ENCODE results near the gene KHDRBS2.

KHDRBS2 gene

DNA sequence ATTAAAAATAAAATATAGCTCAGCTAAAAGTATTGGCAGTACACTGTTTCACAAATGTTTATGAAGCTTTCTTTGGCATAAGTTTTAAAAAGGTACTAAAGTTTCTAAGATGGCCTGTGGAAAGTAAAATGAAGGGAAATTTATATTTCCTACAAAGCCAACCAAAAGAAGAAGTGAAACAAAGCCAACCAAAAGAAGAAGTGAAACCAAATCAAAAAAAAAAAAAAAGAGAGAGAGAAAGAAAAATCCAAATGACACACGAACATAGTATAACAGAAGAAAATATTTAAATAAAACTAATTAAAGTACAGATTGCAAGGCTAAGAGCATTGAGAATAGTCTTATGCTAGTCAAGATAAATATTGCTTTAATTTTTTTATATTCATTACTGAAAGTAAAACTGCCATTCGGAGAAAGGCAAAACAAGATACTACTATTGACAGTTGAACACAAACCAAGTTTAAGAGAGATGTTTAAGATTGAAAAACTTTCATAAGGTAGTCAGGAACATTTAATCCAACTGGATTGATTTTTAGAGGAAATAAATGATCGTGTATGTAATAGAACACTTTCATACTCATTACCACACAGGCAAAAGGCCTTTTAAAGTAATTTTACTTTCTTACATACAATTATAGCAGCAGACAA is 12.8 kb upstream of the KHDRBS2 start:
- Histone ChIP-seq H3K36me3 (replicated peaks in 1 of 2; ENCODE audit: control insufficient read depth in 2 of 2, insufficient read depth in 2 of 2, low read length in 2 of 2) (no peaks in the 10 kb centered on the region), H3K4ac (ENCODE audit: low read length) (no peak overlapping the region), H3K79me1 (ENCODE audit: low read depth, low read length) (no peaks in the 10 kb centered on the region), H2BK15ac (ENCODE audit: low read length) (no peak overlapping the region), H2AFZ (ENCODE audit: low read length) (no peak overlapping the region), H3K4me1 (ENCODE audit: control insufficient read depth in 2 of 2, insufficient read depth in 1 of 2, low read depth in 1 of 2, low read length in 2 of 2) (no peaks in the 10 kb centered on the region), H3K4me2 (ENCODE audit: insufficient read depth, low read length, poor library complexity, severe bottlenecking) (no peak overlapping the region), H2BK5ac (ENCODE audit: low read length) (no peak overlapping the region), H3K27me3 (ENCODE audit: control insufficient read depth in 3 of 3, insufficient read depth in 3 of 3, low read depth in 1 of 3, low read length in 3 of 3) (no peaks in the 10 kb centered on the region), H2AK5ac (ENCODE audit: low read depth, low read length) (no peak overlapping the region), H3K9me3 (replicated peaks in 1 of 2; ENCODE audit: control insufficient read depth in 2 of 2, insufficient read depth in 1 of 2, low read depth in 1 of 2, low read length in 2 of 2) (no peaks in the 10 kb centered on the region), H2BK120ac (ENCODE audit: low read depth, low read length) (no peak overlapping the region), H2BK12ac (ENCODE audit: low read length) (no peak overlapping the region), H4K8ac (ENCODE audit: low read depth, low read length) (no peak overlapping the region), H3K9ac (ENCODE audit: low read depth, low read length, poor library complexity) (no peak overlapping the region), H3K23ac (ENCODE audit: low read depth, low read length, poor library complexity) (no peak overlapping the region), H3K27ac (replicated peaks; ENCODE audit: low read length) (no peak overlapping the region), H3K4me3 (ENCODE audit: low read length in 2 of 2) (no peak overlapping the region), H4K91ac (ENCODE audit: low read depth, low read length, poor library complexity) (no peak overlapping the region), H3K18ac (ENCODE audit: low read length) (no peak overlapping the region), H3K14ac (ENCODE audit: low read length) (no peak overlapping the region)
- WGBS, 2 donors (ENCODE audit: extremely low coverage in 2 of 2, insufficient read length in 2 of 2, insufficient replicate concordance in 1 of 2) = no CpG with 5 or more reads among the region's 3 CpGs
- no peak for DNase-seq (ENCODE audit: low spot score)

DNA sequence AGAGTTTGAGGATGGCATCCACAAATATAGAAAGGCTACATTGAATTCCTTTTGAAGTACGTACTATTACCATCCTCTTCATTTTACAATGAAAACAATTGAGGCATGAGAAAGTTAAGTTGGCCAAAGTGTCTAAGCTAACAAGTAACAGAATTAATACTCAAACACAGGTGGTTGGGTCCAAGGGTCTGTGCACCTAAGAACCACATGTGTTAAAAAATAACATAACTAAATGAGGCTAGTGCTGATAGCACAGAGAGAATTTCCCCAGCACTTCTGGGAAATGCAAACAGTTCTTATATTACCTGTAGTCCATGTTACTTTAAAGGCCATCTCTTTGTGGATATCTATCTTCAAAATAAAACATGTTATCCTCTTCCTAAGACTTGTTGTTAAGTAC is 10.5 kb upstream of the KHDRBS2 start:
- no peak overlapping the region for H3K4me3 ChIP-seq (ENCODE audit: low read length in 2 of 2)
- no peak overlapping the region for H2BK5ac ChIP-seq (ENCODE audit: low read length)
- no peak overlapping the region for H3K4ac ChIP-seq (ENCODE audit: low read length)
- no peak overlapping the region for H3K27ac ChIP-seq (replicated peaks; ENCODE audit: low read length)
- no peaks in the 10 kb centered on the region for H3K79me1 ChIP-seq (ENCODE audit: low read depth, low read length)
- H3K9me3 ChIP-seq (replicated peaks in 1 of 2; ENCODE audit: control insufficient read depth in 2 of 2, insufficient read depth in 1 of 2, low read depth in 1 of 2, low read length in 2 of 2) = no peaks in the 10 kb centered on the region
- no peak overlapping the region for H4K91ac ChIP-seq (ENCODE audit: low read depth, low read length, poor library complexity)
- no peak overlapping the region for H3K14ac ChIP-seq (ENCODE audit: low read length)
- H2AFZ ChIP-seq (ENCODE audit: low read length) = no peak overlapping the region
- no peak overlapping the region for H3K18ac ChIP-seq (ENCODE audit: low read length)
- H2AK5ac ChIP-seq (ENCODE audit: low read depth, low read length) = no peak overlapping the region
- H2BK12ac ChIP-seq (ENCODE audit: low read length) = no peak overlapping the region
- H3K9ac ChIP-seq (ENCODE audit: low read depth, low read length, poor library complexity) = no peak overlapping the region
- WGBS, 2 donors (ENCODE audit: extremely low coverage in 2 of 2, insufficient read length in 2 of 2, insufficient replicate concordance in 1 of 2) = no CpG with 5 or more reads among the region's 1 CpG
- H4K8ac ChIP-seq (ENCODE audit: low read depth, low read length) = no peak overlapping the region
- H3K27me3 ChIP-seq (ENCODE audit: control insufficient read depth in 3 of 3, insufficient read depth in 3 of 3, low read depth in 1 of 3, low read length in 3 of 3) = no peaks in the 10 kb centered on the region
- DNase-seq (ENCODE audit: low spot score) = no peak
- H2BK120ac ChIP-seq (ENCODE audit: low read depth, low read length) = no peak overlapping the region
- H3K4me1 ChIP-seq (ENCODE audit: control insufficient read depth in 2 of 2, insufficient read depth in 1 of 2, low read depth in 1 of 2, low read length in 2 of 2) = no peaks in the 10 kb centered on the region
- H3K4me2 ChIP-seq (ENCODE audit: insufficient read depth, low read length, poor library complexity, severe bottlenecking) = no peak overlapping the region
- H3K36me3 ChIP-seq (replicated peaks in 1 of 2; ENCODE audit: control insufficient read depth in 2 of 2, insufficient read depth in 2 of 2, low read length in 2 of 2) = no peaks in the 10 kb centered on the region
- H2BK15ac ChIP-seq (ENCODE audit: low read length) = no peak overlapping the region
- H3K23ac ChIP-seq (ENCODE audit: low read depth, low read length, poor library complexity) = no peak overlapping the region

DNA sequence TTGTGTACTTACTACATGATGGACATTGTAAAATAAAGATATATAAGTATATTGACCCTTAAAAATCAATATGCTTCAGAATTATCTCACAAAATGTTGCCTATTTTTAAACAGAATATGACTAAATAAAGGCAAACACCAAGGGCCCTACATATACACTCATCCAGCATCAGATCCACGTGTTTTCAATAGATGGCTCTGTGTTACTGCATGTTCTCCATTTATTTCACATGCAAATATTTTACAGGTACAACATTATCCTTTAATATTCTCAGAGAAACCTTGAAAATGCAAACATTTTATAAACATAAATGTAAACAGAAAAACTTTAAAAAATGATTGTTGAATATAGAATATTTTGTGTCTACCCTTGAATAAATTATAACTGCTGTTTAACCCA is 2.9 kb upstream of the KHDRBS2 start:
- no peak overlapping the region for H3K4ac ChIP-seq (ENCODE audit: low read length)
- no peak overlapping the region for H2BK15ac ChIP-seq (ENCODE audit: low read length)
- H2BK5ac ChIP-seq (ENCODE audit: low read length) = no peak overlapping the region
- H2BK12ac ChIP-seq (ENCODE audit: low read length) = no peak overlapping the region
- H2AFZ ChIP-seq (ENCODE audit: low read length) = no peak overlapping the region
- no peak overlapping the region for H4K91ac ChIP-seq (ENCODE audit: low read depth, low read length, poor library complexity)
- H3K27ac ChIP-seq (replicated peaks; ENCODE audit: low read length) = no peak overlapping the region
- H2AK5ac ChIP-seq (ENCODE audit: low read depth, low read length) = no peak overlapping the region
- no peaks in the 10 kb centered on the region for H3K36me3 ChIP-seq (replicated peaks in 1 of 2; ENCODE audit: control insufficient read depth in 2 of 2, insufficient read depth in 2 of 2, low read length in 2 of 2)
- WGBS, 2 donors (ENCODE audit: extremely low coverage in 2 of 2, insufficient read length in 2 of 2, insufficient replicate concordance in 1 of 2) = no CpG with 5 or more reads among the region's 1 CpG
- no peak overlapping the region for H3K18ac ChIP-seq (ENCODE audit: low read length)
- DNase-seq (ENCODE audit: low spot score) = no peak
- no peak overlapping the region for H3K9ac ChIP-seq (ENCODE audit: low read depth, low read length, poor library complexity)
- H3K4me1 ChIP-seq (ENCODE audit: control insufficient read depth in 2 of 2, insufficient read depth in 1 of 2, low read depth in 1 of 2, low read length in 2 of 2) = peaks cover 0 to 5% of the 10 kb centered on the region in 2 donors
- no peak overlapping the region for H3K4me2 ChIP-seq (ENCODE audit: insufficient read depth, low read length, poor library complexity, severe bottlenecking)
- no peak overlapping the region for H3K23ac ChIP-seq (ENCODE audit: low read depth, low read length, poor library complexity)
- no peaks in the 10 kb centered on the region for H3K79me1 ChIP-seq (ENCODE audit: low read depth, low read length)
- no peaks in the 10 kb centered on the region for H3K9me3 ChIP-seq (replicated peaks in 1 of 2; ENCODE audit: control insufficient read depth in 2 of 2, insufficient read depth in 1 of 2, low read depth in 1 of 2, low read length in 2 of 2)
- H3K4me3 ChIP-seq (ENCODE audit: low read length in 2 of 2) = no peak overlapping the region
- H3K14ac ChIP-seq (ENCODE audit: low read length) = no peak overlapping the region
- peaks cover 0 to 14% (median 0%) of the 10 kb centered on the region in 3 experiments for H3K27me3 ChIP-seq (ENCODE audit: control insufficient read depth in 3 of 3, insufficient read depth in 3 of 3, low read depth in 1 of 3, low read length in 3 of 3)
- no peak overlapping the region for H4K8ac ChIP-seq (ENCODE audit: low read depth, low read length)
- H2BK120ac ChIP-seq (ENCODE audit: low read depth, low read length) = no peak overlapping the region

DNA sequence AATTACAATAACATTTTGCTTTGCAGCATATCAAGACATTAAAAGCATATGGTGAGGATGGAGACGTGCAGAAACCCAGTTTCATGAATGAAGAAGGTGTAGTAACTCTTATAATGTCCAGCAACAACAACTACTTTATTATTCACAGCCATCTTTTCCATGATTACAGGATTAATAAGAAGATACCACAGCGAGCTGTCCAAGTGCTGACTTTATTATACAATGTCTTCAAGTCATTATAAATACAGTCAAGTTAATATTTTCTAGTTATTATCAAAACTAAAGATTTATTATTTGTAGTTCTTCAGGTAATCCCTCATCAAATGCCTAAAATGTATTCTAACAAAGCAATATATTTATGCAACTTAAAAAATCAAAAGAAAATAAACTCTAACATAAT is 2.5 kb upstream of the KHDRBS2 start:
- Histone ChIP-seq H3K36me3 (replicated peaks in 1 of 2; ENCODE audit: control insufficient read depth in 2 of 2, insufficient read depth in 2 of 2, low read length in 2 of 2) (no peaks in the 10 kb centered on the region), H2AFZ (ENCODE audit: low read length) (no peak overlapping the region), H2BK5ac (ENCODE audit: low read length) (no peak overlapping the region), H2AK5ac (ENCODE audit: low read depth, low read length) (no peak overlapping the region), H3K23ac (ENCODE audit: low read depth, low read length, poor library complexity) (no peak overlapping the region), H3K9ac (ENCODE audit: low read depth, low read length, poor library complexity) (no peak overlapping the region), H2BK12ac (ENCODE audit: low read length) (no peak overlapping the region), H3K27ac (replicated peaks; ENCODE audit: low read length) (no peak overlapping the region), H3K4me1 (ENCODE audit: control insufficient read depth in 2 of 2, insufficient read depth in 1 of 2, low read depth in 1 of 2, low read length in 2 of 2) (peaks cover 0 to 6% of the 10 kb centered on the region in 2 donors), H3K4ac (ENCODE audit: low read length) (no peak overlapping the region), H4K8ac (ENCODE audit: low read depth, low read length) (no peak overlapping the region), H3K4me2 (ENCODE audit: insufficient read depth, low read length, poor library complexity, severe bottlenecking) (no peak overlapping the region), H3K14ac (ENCODE audit: low read length) (no peak overlapping the region), H2BK15ac (ENCODE audit: low read length) (no peak overlapping the region), H3K4me3 (ENCODE audit: low read length in 2 of 2) (no peak overlapping the region), H3K79me1 (ENCODE audit: low read depth, low read length) (no peaks in the 10 kb centered on the region), H4K91ac (ENCODE audit: low read depth, low read length, poor library complexity) (no peak overlapping the region), H3K9me3 (replicated peaks in 1 of 2; ENCODE audit: control insufficient read depth in 2 of 2, insufficient read depth in 1 of 2, low read depth in 1 of 2, low read length in 2 of 2) (no peaks in the 10 kb centered on the region), H2BK120ac (ENCODE audit: low read depth, low read length) (no peak overlapping the region), H3K18ac (ENCODE audit: low read length) (no peak overlapping the region), H3K27me3 (ENCODE audit: control insufficient read depth in 3 of 3, insufficient read depth in 3 of 3, low read depth in 1 of 3, low read length in 3 of 3) (peaks cover 0 to 14% (median 0%) of the 10 kb centered on the region in 3 experiments)
- no CpG with 5 or more reads among the region's 2 CpGs for WGBS, 2 donors (ENCODE audit: extremely low coverage in 2 of 2, insufficient read length in 2 of 2, insufficient replicate concordance in 1 of 2)
- no peak for DNase-seq (ENCODE audit: low spot score)
